Spinal cord (tissue), 10 donors: ENCODE data around the gene CGB2. TPM values are rescaled to one million over a fixed set of nuclear protein-coding genes. Genes with fewer than 3 reads are reported as not detected.

ENCODE experiments used
- DNase-seq, 6 donors: peaks; one replicate each; pipeline versions ENCODE4 v3.0.0 to v3.0.0-alpha.2; 2013 to 2015; ENCODE audit warnings: low spot score in 6 of 6, low read depth in 4 of 6
- H3K27ac ChIP-seq: one replicate; pipeline ENCODE4 v1.5.1; 2013; ENCODE audit warnings: low read depth, low read length, control low read depth
- H3K27me3 ChIP-seq: one replicate; pipeline ENCODE4 v1.6.1; 2013; ENCODE audit warnings: low read length; ENCODE audit not compliant: control insufficient read depth, insufficient read depth
- H3K36me3 ChIP-seq: one replicate; pipeline ENCODE4 v1.6.1; 2013; ENCODE audit warnings: low read length; ENCODE audit not compliant: control insufficient read depth, insufficient read depth
- H3K4me1 ChIP-seq: one replicate; pipeline ENCODE4 v1.6.1; 2013; ENCODE audit warnings: low read length; ENCODE audit not compliant: control insufficient read depth, insufficient read depth
- H3K4me3 ChIP-seq: one replicate; pipeline ENCODE4 v1.5.1; 2013; ENCODE audit warnings: low read depth, low read length, control low read depth
- H3K9me3 ChIP-seq: one replicate; pipeline ENCODE4 v1.6.1; 2013; ENCODE audit warnings: low read length; ENCODE audit not compliant: control insufficient read depth, insufficient read depth
- WGBS: methylation state at CpG from one replicate; pipeline ENCODE4 v1.1.5; 2013; ENCODE audit warnings: missing lambda C conversion rate; ENCODE audit not compliant: insufficient coverage; 5-methylcytosine and 5-hydroxymethylcytosine counted together
- polyA plus RNA-seq, 2 donors: library from polyadenylated mRNA; unstranded; fragments of 120-200 nt; gene quantifications; one replicate each; pipeline ENCODE4 v1.2.1, GENCODE V29; 2013; ENCODE audit not compliant: insufficient read length in 2 of 2
- total RNA-seq, 2 donors: library from RNA; depleted of rRNA in 1 of 2; stranded (reverse); fragments of 120-200 nt in 1 of 2; fragments of >200 nt in 1 of 2; gene quantifications; one replicate each; pipeline versions ENCODE4 v1.2.3 to v1.2.4, GENCODE V29; 2013 to 2014
- donor health status: healthy.

Gene CGB2
- total and polyA plus RNA-seq, 4 donors, result not detected

DNA sequence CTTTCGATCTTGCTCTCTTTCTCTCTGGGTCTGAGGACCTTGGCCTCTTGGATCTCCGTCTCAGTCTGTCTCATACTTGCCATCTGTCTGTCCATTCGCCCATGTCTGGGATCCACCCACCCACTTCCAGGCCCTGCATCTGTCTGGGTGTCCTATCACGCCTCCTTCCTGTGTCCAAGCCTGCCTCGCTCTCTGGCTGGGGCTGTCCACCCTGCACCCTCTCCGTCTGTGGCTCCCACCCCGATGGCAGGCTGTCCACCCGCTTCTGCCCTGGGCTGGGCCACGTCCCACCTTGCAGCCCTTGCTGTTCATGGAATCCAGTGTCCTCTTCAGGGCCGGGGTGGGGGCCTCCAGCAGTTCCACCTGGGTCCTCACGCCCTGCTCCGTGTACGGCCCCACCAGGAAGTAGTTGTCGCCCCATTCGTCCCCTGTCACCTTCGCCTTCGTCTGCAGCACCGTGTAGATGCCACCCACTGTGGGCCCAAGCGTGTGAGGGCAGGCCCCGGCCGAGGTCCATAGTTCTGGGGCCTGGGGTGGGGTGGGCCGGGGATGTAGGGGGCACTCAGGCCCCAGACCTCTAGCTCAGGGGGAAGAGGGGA is 40.6 kb upstream of the CGB2 start:
- no peaks in the 10 kb centered on the region for H3K9me3 ChIP-seq
- 90% methylated on average over 22 of the region's 22 CpGs for WGBS
- peaks cover 35% of the 10 kb centered on the region for H3K4me1 ChIP-seq
- no peak overlapping the region for H3K4me3 ChIP-seq
- DNase-seq, result no peak
- peaks cover 50% of the 10 kb centered on the region for H3K36me3 ChIP-seq
- H3K27me3 ChIP-seq, result no peaks in the 10 kb centered on the region
- H3K27ac ChIP-seq, result peak overlapping the region; percentile 97

DNA sequence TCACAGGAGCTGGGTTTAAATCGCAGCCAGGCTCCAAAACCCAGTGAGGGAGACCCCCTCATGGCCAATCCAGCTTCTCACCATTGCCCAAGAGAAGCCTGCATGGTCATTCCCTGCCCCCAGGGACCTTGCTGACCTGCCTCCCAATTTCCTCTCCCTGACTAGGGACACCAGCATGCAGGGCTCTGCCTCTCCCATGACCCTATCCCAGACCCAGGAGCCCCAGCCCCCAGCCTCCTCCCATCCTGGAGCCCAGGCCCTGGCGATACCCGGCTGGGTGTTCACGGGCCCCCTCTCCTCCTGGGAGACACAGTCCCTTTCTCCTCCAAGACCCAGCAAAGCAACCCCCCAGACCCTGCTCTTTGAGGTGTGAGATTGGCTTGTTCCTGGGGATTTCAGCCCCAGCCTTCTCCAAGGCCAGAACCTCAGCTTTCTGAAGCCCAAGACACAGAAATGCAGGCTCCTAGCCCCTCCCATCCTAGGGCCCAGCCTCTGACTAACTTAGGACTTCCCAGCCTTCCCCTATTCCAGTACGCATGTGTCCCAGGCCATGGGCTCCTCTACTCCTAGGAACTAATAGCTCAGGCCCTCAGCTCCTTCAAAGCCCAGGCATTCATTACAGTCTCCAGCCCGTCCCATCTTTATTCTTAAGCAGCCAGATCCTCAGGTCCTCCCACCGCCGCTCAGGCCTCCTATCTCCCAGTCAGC is 39.7 kb upstream of the CGB2 start:
- DNase-seq, result peak in 2 of 6 donors; percentile 38 to 57
- Histone ChIP-seq H3K36me3 (peaks cover 43% of the 10 kb centered on the region), H3K9me3 (no peaks in the 10 kb centered on the region), H3K27me3 (no peaks in the 10 kb centered on the region), H3K4me1 (peaks cover 35% of the 10 kb centered on the region), H3K4me3 (peak overlapping the region; percentile 90), H3K27ac (peak overlapping the region; percentile 97)
- 25% methylated on average over 5 of the region's 8 CpGs for WGBS

DNA sequence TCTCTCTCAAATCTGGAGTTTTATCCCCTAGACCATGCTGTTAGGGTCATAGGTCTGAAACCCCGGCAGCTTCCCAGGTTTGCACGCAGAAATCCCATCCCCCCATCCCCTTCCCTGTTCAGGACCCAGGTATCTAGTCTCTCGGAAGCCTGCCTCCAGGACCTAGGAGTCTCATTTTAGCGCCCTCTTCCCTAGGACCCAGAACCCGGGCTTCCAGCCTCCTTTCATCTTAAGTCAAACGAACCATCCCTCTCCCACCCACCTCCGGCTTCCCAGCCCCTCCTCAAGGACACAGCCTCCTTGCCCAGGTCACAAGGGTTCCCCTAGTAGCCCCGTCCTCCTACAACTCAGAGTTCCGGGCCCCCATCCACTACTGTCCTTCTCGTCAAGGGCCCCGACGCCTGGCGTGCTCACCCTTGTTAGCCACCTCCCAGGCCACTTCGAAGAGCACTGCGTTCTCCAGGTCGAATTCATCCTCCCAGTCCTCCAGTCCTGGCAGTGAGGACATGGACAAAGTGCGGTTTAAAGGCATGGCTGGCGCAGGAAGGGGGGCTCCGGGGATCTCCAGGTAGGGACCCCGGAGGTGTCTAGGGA is 39.0 kb upstream of the CGB2 start:
- H3K4me3 ChIP-seq, result peak overlapping the region; percentile 90
- H3K27me3 ChIP-seq, result no peaks in the 10 kb centered on the region
- peaks cover 38% of the 10 kb centered on the region for H3K36me3 ChIP-seq
- no peaks in the 10 kb centered on the region for H3K9me3 ChIP-seq
- WGBS, result under 1% methylated on average over 20 of the region's 20 CpGs
- H3K4me1 ChIP-seq, result peaks cover 35% of the 10 kb centered on the region
- peak overlapping the region; percentile 97 for H3K27ac ChIP-seq
- DNase-seq, result no peak

DNA sequence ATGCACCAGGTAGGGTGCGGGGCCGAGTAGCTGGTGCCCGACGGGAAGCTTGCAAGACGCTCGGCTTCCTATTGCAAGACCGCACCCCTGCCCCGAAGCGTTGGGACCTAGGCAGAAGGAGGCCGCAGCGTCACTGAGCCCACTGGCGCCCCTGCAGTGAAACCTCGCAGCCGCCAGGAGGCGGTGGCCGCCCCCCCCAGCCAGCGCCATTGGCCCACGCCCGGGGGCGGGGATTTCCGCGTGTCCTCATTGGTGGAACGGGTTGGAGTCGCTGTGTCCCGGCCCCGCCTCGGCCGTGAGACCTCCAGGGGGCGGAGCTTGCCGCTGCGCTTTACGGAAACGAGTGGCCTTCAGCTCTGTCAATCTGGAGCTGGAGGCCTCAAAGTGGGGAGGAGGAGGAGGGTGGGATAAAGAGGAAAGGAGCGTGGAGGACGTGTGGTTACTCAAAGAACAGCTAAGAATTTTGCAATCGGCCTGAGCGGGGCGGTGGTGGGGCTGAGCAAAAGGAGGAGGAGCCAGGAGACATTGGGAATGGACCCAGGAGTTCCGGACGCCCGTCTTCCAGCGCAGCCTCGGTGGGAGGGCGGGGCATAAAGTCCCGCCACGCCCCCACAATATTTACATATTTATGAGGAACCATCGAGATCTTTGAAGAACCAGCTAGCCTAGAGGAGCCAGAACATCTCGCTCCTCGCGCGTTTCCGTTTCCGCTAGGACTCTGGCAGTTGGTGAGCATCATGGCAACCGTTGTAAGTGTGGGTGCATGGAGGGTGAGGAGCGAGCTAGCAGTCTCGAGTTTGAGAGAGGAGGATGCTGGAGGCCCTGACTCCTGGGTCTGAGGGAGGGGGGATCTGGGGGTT is 38.3 kb upstream of the CGB2 start, which contains the start of the genes GYS1 and RUVBL2:
TSS of gene GYS1 (minus strand) at position 135 of the 860 bp plus-strand sequence. CDS start 197 bp downstream, outside the sequence.
TSS of gene RUVBL2 (plus strand) at position 713 of the 860 bp plus-strand sequence. CDS start at position 738, 25 bp downstream.
- under 1% methylated on average over 51 of the region's 56 CpGs for WGBS
- H3K36me3 ChIP-seq, result peaks cover 31% of the 10 kb centered on the region
- H3K4me1 ChIP-seq, result peaks cover 35% of the 10 kb centered on the region
- peak; percentile 99 to 100 (median 100) for DNase-seq
- peak within 1 kb of the TSS; percentile 98 for H3K27ac ChIP-seq
- H3K4me3 ChIP-seq, result peak within 1 kb of the TSS; percentile 90
- no peaks in the 10 kb centered on the region for H3K27me3 ChIP-seq
- H3K9me3 ChIP-seq, result no peaks in the 10 kb centered on the region

DNA sequence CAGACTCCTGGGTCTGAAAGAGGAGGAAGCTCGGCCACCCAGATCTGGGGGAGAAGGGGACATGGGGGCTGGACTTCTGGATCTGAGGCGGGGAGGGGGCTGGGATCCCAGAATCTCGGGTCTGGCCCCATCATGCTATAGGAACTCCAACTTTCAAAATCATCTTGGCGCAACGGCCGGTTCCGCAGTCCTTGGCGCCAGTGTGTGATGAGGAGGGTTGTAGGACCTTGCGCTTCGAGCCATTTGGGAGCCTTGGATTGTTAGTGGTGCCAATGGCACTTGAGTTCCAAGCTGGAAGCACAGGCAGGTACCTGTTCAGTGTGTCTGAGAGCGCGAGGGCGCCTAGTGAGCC is 37.7 kb upstream of the CGB2 start:
- DNase-seq, result no peak
- H3K36me3 ChIP-seq, result peaks cover 26% of the 10 kb centered on the region
- H3K4me1 ChIP-seq, result peaks cover 35% of the 10 kb centered on the region
- H3K27ac ChIP-seq, result peak overlapping the region; percentile 98
- WGBS, result 1% methylated on average over 7 of the region's 13 CpGs
- H3K4me3 ChIP-seq, result peak overlapping the region; percentile 90
- no peaks in the 10 kb centered on the region for H3K27me3 ChIP-seq
- H3K9me3 ChIP-seq, result no peaks in the 10 kb centered on the region

DNA sequence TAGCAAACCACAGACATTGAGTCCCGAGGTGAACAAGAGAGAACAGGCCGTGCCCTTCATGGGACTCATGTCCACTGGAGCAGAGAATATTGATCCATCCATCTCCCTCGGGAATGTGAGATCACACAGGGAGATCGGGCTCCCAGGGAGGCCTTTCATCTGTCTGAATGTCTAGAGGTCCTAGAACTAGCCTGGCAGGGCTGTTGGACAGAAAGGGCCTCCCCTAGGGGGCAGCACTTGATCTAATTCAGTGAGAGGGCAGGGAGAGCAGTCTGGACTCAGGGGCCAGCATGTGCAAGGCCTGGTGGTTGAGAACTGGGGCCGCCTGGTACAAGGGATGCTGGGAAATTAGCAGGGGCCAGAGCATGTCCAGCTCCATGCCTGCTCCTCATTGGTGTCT is 33.7 kb upstream of the CGB2 start:
- 42% methylated on average over 5 of the region's 5 CpGs for WGBS
- Histone ChIP-seq H3K27me3 (no peaks in the 10 kb centered on the region), H3K4me1 (peaks cover 10% of the 10 kb centered on the region), H3K9me3 (no peaks in the 10 kb centered on the region), H3K27ac (no peak overlapping the region), H3K4me3 (no peak overlapping the region), H3K36me3 (peaks cover 28% of the 10 kb centered on the region)
- no peak for DNase-seq

DNA sequence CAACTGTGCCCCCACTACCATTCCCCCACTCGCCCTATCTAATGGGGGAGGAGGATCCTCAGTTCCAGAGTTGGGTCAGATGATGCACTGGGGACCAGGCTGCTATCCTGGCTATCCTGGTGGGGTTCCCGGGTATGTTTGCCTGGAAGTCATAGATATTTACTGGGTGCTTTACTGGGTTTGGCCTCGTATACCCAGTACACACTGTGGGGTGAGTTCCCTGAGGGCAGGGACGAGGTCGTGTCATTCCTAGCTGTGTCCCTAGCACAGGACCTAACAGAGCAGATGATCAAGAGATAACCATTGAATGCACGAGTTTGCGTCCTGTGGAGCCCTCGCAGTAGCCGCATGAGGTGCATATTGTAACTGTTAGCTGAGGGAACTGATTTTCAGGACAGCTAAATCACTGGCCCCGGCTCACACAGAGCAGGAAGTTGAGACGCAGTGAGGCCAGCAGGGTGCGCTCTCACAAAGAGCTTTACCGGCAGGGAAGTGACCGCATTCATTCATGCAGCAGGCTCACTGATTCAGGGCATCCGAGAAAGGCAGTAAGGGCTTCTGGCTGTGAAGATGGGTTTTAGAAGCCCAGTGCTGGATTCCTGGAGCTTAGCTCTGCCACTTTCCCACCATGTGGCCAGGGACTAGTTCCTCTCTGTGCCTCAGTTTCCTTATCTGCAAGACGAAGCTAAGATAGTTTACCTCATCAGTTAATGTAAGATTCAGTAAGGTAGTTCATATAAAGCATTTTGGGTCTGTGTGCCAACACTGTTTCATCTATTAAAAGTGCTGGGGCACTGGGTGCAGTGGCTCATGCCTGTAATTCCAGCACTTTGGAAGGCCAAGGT is 32.0 kb upstream of the CGB2 start:
- H3K27me3 ChIP-seq, result no peaks in the 10 kb centered on the region
- H3K27ac ChIP-seq, result no peak overlapping the region
- no peaks in the 10 kb centered on the region for H3K9me3 ChIP-seq
- peaks cover 45% of the 10 kb centered on the region for H3K36me3 ChIP-seq
- 36% methylated on average over 13 of the region's 16 CpGs for WGBS
- DNase-seq, result peak in 2 of 6 donors; percentile 57 to 64
- peaks cover 2% of the 10 kb centered on the region for H3K4me1 ChIP-seq
- no peak overlapping the region for H3K4me3 ChIP-seq

DNA sequence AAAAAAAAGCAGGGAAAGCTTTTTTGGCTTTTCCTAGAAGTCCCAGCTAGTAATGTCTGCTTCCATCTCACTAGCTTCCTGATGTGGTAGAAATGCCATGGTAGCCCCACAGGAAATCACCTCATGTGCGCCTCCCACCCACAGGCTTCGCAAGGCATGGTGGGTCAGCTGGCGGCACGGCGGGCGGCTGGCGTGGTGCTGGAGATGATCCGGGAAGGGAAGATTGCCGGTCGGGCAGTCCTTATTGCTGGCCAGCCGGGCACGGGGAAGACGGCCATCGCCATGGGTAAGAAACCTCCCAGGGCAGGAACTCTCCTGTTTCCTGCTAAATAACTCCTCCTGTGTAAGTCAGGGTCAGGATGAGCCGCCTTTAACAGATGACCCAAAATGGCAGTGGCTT is 27.6 kb upstream of the CGB2 start:
- Histone ChIP-seq H3K27ac (no peak overlapping the region), H3K4me1 (no peaks in the 10 kb centered on the region), H3K27me3 (no peaks in the 10 kb centered on the region), H3K36me3 (peaks cover 71% of the 10 kb centered on the region), H3K4me3 (no peak overlapping the region), H3K9me3 (no peaks in the 10 kb centered on the region)
- no peak for DNase-seq
- WGBS, result 99% methylated on average over 11 of the region's 15 CpGs
